Measurements from ENCODE around the gene CCDC28A.

DNA sequence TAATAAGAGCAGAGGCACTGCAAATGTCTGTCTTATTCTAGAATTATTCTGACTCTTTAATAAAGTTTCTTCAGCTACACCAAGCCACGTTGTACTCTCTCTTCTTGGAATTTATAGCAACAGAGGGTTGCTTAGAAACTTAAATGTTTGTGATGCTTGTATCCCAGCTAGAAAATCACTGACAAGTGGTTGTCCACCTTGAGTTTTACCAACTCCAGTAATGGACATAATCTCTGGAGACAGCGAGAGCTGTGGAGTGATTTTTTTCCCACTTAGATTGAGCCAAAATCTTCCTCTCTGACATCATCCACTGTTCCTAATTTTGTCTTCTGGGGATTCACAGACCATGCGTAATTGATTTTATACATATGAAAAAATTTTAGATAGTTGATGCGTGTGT, 30.3 kb downstream of the CCDC28A start:
- no peak for TF ChIP-seq POLR2A (IDR thresholded peaks at IDR 0.05)
- TF ChIP-seq, protein P1, sequence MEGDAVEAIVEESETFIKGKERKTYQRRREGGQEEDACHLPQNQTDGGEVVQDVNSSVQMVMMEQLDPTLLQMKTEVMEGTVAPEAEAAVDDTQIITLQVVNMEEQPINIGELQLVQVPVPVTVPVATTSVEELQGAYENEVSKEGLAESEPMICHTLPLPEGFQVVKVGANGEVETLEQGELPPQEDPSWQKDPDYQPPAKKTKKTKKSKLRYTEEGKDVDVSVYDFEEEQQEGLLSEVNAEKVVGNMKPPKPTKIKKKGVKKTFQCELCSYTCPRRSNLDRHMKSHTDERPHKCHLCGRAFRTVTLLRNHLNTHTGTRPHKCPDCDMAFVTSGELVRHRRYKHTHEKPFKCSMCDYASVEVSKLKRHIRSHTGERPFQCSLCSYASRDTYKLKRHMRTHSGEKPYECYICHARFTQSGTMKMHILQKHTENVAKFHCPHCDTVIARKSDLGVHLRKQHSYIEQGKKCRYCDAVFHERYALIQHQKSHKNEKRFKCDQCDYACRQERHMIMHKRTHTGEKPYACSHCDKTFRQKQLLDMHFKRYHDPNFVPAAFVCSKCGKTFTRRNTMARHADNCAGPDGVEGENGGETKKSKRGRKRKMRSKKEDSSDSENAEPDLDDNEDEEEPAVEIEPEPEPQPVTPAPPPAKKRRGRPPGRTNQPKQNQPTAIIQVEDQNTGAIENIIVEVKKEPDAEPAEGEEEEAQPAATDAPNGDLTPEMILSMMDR (IDR thresholded peaks at IDR 0.05 in 4 of 5, conservative IDR thresholded peaks at IDR 0.05 in 1 of 5), result no peak
